Measurements from ENCODE around the gene IGFBPL1. TPM values are rescaled to one million over a fixed set of nuclear protein-coding genes. Genes with fewer than 3 reads are reported as not detected.
A peak's percentile ranks its signal among the peaks of the same experiment; 100 is the strongest.

The IGFBPL1 gene
- total and polyA plus RNA-seq, 8 donors, result 0.12 to 2.2 (median 0.72) TPM

- intact Hi-C loops (cut with DNase I), result loop anchor here in 1 of 3 donors (10.0 kb wide), 1 partner anchor 454 kb away; no protein-coding TSS in a partner anchor
- no peak for ATAC-seq
- no peak for FAIRE-seq
- WGBS, 2 donors, result 50 to 55% methylated on average over 2 of the region's 2 CpGs
- no peaks in the 10 kb centered on the region for H3K4me1 ChIP-seq
- no peaks in the 10 kb centered on the region for H3K9me3 ChIP-seq
- TF ChIP-seq, protein P1, sequence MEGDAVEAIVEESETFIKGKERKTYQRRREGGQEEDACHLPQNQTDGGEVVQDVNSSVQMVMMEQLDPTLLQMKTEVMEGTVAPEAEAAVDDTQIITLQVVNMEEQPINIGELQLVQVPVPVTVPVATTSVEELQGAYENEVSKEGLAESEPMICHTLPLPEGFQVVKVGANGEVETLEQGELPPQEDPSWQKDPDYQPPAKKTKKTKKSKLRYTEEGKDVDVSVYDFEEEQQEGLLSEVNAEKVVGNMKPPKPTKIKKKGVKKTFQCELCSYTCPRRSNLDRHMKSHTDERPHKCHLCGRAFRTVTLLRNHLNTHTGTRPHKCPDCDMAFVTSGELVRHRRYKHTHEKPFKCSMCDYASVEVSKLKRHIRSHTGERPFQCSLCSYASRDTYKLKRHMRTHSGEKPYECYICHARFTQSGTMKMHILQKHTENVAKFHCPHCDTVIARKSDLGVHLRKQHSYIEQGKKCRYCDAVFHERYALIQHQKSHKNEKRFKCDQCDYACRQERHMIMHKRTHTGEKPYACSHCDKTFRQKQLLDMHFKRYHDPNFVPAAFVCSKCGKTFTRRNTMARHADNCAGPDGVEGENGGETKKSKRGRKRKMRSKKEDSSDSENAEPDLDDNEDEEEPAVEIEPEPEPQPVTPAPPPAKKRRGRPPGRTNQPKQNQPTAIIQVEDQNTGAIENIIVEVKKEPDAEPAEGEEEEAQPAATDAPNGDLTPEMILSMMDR (IDR thresholded peaks at IDR 0.05), result no peak
- no peaks in the 10 kb centered on the region for H3K27me3 ChIP-seq
- H3K36me3 ChIP-seq, result no peaks in the 10 kb centered on the region
- no peak overlapping the region for H3K4me3 ChIP-seq
- no peak overlapping the region for H3K27ac ChIP-seq
- DNase-seq, result no peak
These were observed 55.5 kb downstream of the IGFBPL1 start for GRCh38 chr9:38368731-38369130.

- DNase-seq (no peak), ATAC-seq (no peak), FAIRE-seq (no peak)
- Histone ChIP-seq H3K4me3 (no peak overlapping the region), H3K4me1 (no peaks in the 10 kb centered on the region), H3K9me3 (no peaks in the 10 kb centered on the region), H3K27ac (no peak overlapping the region), H3K27me3 (no peaks in the 10 kb centered on the region), H3K36me3 (no peaks in the 10 kb centered on the region)
- intact Hi-C loops (cut with DNase I), result loop anchor here in 1 of 3 donors (10.0 kb wide), 1 partner anchor 453 kb away; no protein-coding TSS in a partner anchor
- TF ChIP-seq, protein P1 (IDR thresholded peaks at IDR 0.05), result no peak
These were observed 56.4 kb downstream of the IGFBPL1 start for GRCh38 chr9:38367898-38368297.

- FAIRE-seq (no peak), ATAC-seq (no peak), DNase-seq (no peak)
- Histone ChIP-seq H3K9me3 (no peaks in the 10 kb centered on the region), H3K36me3 (no peaks in the 10 kb centered on the region), H3K27me3 (no peaks in the 10 kb centered on the region), H3K27ac (no peak overlapping the region), H3K4me3 (no peak overlapping the region), H3K4me1 (no peaks in the 10 kb centered on the region)
- TF ChIP-seq, protein P1 (IDR thresholded peaks at IDR 0.05), result no peak
- 43 to 53% methylated on average over 5 of the region's 5 CpGs for whole genome bisulfite sequencing, 2 donors
- intact Hi-C loops (cut with DNase I), result loop anchor here in 1 of 3 donors (10.0 kb wide), 1 partner anchor 449 kb away; no protein-coding TSS in a partner anchor
These were observed 60.7 kb downstream of the IGFBPL1 start for GRCh38 chr9:38363589-38363925.

GRCh38 chr9:38362852-38363588 is 61.2 kb downstream of the IGFBPL1 start:
- FAIRE-seq (peak; percentile 41), ATAC-seq (peak; percentile 86 to 97 (median 96)), DNase-seq (peak in 3 of 6 donors; percentile 44 to 63 (median 47))
- TF ChIP-seq, protein P1 (IDR thresholded peaks at IDR 0.05), result peak; percentile 20 to 63 (median 50)
- Histone ChIP-seq H3K36me3 (no peaks in the 10 kb centered on the region), H3K4me3 (no peak overlapping the region), H3K27me3 (no peaks in the 10 kb centered on the region), H3K4me1 (no peaks in the 10 kb centered on the region), H3K9me3 (no peaks in the 10 kb centered on the region), H3K27ac (no peak overlapping the region)
- 31 to 37% methylated on average over 21 of the region's 21 CpGs for WGBS, 2 donors
- intact Hi-C loops (cut with DNase I), result loop anchor here in 1 of 3 donors (10.0 kb wide), 1 partner anchor 448 kb away; no protein-coding TSS in a partner anchor

DNA sequence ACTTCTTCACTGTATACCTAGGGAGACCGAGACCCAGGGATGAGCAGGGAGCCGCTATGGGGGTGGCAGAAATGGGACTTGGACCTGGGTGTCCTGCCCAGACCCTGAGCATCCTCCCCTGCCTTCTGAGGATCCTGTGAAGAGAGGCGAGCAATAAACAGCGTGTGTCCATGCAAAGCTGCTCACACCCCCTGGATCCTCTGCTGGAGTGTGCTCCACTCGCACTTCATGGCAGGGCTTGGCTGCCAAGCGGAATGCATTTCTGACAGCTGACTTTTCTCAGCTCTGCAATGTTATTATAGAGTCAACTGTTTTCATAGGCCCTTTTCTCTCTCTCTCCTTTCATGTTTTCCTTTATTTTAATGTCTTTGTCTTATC is 62.8 kb downstream of the IGFBPL1 start:
- WGBS, 2 donors, result 92 to 93% methylated on average over 6 of the region's 6 CpGs
- FAIRE-seq, result no peak
- intact Hi-C loops (cut with DNase I), result loop anchor here in 1 of 3 donors (10.0 kb wide), 1 partner anchor 447 kb away; no protein-coding TSS in a partner anchor
- Histone ChIP-seq H3K4me3 (no peak overlapping the region), H3K27ac (no peak overlapping the region), H3K4me1 (no peaks in the 10 kb centered on the region), H3K36me3 (no peaks in the 10 kb centered on the region), H3K9me3 (no peaks in the 10 kb centered on the region), H3K27me3 (no peaks in the 10 kb centered on the region)
- no peak for ATAC-seq
- TF ChIP-seq, protein P1 (IDR thresholded peaks at IDR 0.05), result no peak
- DNase-seq, result no peak
